NT2/D1 (cell line): ENCODE results near the gene METAP1D.

Experiments
- DNase-seq: peaks from one replicate; pipeline ENCODE4 v3.0.0-alpha.2; 2011; ENCODE audit warnings: low read depth, low spot score
- H3K27me3 ChIP-seq: 2 replicates; pipeline ENCODE4 v1.6.0; 2011; ENCODE audit warnings: mild to moderate bottlenecking; ENCODE audit not compliant: insufficient read length, insufficient read depth
- H3K36me3 ChIP-seq: 2 replicates; pipeline ENCODE4 v1.6.1; 2011; ENCODE audit warnings: mild to moderate bottlenecking, low read length, mixed read lengths; ENCODE audit not compliant: insufficient read depth, insufficient read length
- H3K4me1 ChIP-seq: 2 replicates; pipeline ENCODE4 v1.5.1; 2011; ENCODE audit not compliant: insufficient read depth, insufficient read length
- H3K4me3 ChIP-seq: 2 replicates; pipeline ENCODE4 v1.5.1; 2011; ENCODE audit warnings: low read depth; ENCODE audit not compliant: insufficient read length
- H3K9ac ChIP-seq: 2 replicates; pipeline ENCODE4 v1.6.0; 2011; ENCODE audit warnings: low read depth; ENCODE audit not compliant: insufficient read length
- H3K9me3 ChIP-seq: 2 replicates; pipeline ENCODE4 v1.5.1; 2011; ENCODE audit warnings: mild to moderate bottlenecking, low read length; ENCODE audit not compliant: insufficient read depth
- SUZ12 ChIP-seq: IDR thresholded peaks from 2 replicates; pipeline ENCODE4 v1.6.1; 2011; ENCODE audit not compliant: insufficient read length, insufficient read depth; ENCODE audit errors: extremely low read depth
- YY1 ChIP-seq: IDR thresholded peaks from 2 replicates; pipeline ENCODE4 v1.6.1; 2011; ENCODE audit not compliant: insufficient read length, insufficient read depth
- ZNF274 ChIP-seq: IDR thresholded peaks from 2 replicates; pipeline ENCODE4 v1.6.1; 2011; ENCODE audit warnings: mild to moderate bottlenecking, low read depth, low read length

METAP1D gene

DNA sequence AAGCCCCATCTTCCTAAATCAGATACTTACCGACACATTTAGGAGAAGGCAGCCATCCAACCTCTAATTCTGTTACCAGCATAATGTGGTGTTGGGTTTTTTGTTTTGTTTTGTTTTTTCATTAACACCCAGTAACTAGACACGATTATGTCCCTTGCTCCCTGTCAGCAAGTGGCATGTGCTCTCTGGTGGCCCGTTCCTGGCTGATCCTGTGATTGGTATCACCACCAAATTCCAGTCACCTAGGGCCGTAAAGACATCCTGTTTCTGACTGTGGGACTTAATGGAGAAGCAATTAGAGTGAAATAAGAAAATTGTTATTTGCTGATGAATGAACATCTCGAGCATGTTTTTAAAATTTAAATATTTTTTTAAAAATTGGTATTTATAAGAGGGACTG lies 79.7 kb downstream of the METAP1D start:
- Histone ChIP-seq H3K27me3 (peaks cover 50% of the 10 kb centered on the region), H3K36me3 (no peaks in the 10 kb centered on the region), H3K9me3 (no peaks in the 10 kb centered on the region), H3K4me1 (peaks cover 14% of the 10 kb centered on the region), H3K9ac (no peak overlapping the region), H3K4me3 (no peak overlapping the region)
- TF ChIP-seq ZNF274, result no peak
- TF ChIP-seq SUZ12, result no peak
- TF ChIP-seq YY1, result no peak
- DNase-seq, result no peak

DNA sequence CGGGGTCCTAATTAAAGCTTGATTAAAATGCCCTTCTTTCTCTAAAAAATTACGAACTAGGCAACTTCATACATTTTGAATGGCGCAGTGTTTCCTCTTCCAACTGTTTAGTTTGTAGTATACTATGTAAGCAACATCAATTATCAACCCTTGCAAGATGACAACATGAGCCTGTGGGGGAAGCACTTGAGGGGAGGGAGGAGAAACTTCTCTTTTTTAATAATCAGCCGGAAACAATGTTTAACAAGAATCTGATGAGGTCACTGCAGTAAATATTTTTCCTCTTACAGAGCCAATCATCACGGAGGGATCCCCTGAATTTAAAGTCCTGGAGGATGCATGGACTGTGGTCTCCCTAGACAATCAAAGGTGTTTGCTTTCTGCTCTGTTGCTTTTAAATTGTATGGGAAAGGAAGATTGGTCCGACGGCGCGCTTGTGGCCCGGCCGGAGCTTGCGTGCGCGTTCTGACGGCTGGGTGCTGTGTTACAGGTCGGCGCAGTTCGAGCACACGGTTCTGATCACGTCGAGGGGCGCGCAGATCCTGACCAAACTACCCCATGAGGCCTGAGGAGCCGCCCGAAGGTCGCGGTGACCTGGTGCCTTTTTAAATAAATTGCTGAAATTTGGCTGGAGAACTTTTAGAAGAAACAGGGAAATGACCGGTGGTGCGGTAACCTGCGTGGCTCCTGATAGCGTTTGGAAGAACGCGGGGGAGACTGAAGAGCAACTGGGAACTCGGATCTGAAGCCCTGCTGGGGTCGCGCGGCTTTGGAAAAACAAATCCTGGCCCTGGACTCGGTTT lies 80.3 kb downstream of the METAP1D start:
- no peaks in the 10 kb centered on the region for H3K9me3 ChIP-seq
- peaks cover 14% of the 10 kb centered on the region for H3K4me1 ChIP-seq
- H3K4me3 ChIP-seq, result no peak overlapping the region
- no peak for DNase-seq
- TF ChIP-seq SUZ12, result no peak
- TF ChIP-seq YY1, result no peak
- TF ChIP-seq ZNF274, result no peak
- no peak overlapping the region for H3K9ac ChIP-seq
- H3K36me3 ChIP-seq, result no peaks in the 10 kb centered on the region
- H3K27me3 ChIP-seq, result peaks cover 57% of the 10 kb centered on the region

DNA sequence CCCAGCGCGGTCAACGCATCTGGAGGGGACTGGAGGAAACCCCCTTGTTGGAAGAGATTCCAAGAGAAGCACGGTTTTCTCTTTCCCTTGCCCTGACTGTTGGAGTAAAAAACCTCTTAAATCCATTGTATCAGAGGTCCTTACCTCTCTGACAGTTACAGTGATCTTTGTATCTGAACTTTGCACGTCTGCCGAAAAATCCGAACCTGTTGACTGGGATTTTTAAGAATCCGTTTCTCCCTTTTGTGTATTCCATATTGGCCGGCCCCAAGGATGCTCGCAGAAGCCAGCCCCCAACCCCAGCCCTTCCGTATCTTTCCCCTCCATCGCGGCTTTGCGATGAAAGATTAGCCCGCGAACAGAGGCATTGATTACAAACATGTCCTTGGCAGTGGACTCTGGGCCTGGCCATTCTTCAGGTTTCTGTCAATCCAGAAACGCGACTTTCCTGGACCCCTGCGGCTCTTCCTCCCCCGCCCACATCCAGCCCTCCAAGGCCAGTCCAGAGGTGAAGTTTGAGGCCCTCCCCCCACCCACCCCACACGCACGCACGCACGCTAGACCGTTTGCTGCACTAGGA lies 81.0 kb downstream of the METAP1D start:
- peaks cover 64% of the 10 kb centered on the region for H3K27me3 ChIP-seq

DNA sequence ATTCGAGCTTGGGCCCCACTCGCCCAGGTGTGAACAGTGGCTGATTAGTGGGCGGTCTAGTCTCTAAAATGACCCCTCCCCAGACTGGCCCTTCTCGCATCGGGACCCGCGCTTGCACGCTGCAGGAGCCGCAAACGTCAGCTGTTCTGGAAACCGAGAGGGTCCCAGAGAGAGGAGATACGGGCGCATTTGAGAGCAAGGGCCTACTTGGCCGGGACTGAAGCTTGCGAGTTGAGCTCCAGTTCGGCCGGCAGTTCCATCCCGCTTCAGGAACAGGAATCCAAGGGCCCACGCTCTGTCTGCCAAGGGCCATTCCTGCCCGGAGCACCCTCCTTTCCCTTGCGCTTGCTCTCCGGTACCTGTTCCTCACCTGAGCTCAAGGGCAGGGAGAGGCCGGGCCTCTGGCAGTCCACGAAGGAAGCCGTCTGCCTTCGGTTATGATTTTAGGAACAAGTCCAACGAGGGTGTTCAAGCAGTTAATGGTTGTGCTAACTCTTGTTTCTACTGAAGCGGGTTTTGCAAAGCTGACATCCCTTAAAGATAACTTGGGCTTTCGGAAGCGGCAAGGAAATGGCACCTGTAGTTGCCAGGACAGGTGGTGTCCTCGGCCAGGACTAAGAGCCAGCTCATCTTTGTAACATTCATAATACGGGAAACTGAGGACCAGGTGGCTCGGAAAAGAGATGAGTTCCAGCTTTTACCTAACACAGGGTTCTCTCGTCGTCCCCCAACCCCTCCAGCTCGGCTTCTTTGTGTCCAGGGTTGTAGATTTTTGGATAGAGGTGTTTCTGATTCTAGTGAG lies 81.7 kb downstream of the METAP1D start:
- Histone ChIP-seq H3K9ac (no peak overlapping the region), H3K27me3 (peaks cover 70% of the 10 kb centered on the region), H3K4me1 (peaks cover 19% of the 10 kb centered on the region), H3K36me3 (no peaks in the 10 kb centered on the region), H3K9me3 (no peaks in the 10 kb centered on the region), H3K4me3 (no peak overlapping the region)
- DNase-seq, result no peak
- no peak for TF ChIP-seq ZNF274
- TF ChIP-seq YY1, result no peak
- peak; percentile 62 for TF ChIP-seq SUZ12

More for the DNA sequence above, 81.0 kb downstream of the METAP1D start:
- Histone ChIP-seq H3K9ac (no peak overlapping the region), H3K4me1 (peaks cover 14% of the 10 kb centered on the region), H3K4me3 (no peak overlapping the region), H3K36me3 (no peaks in the 10 kb centered on the region), H3K9me3 (no peaks in the 10 kb centered on the region)
- TF ChIP-seq SUZ12 (no peak), YY1 (no peak), ZNF274 (no peak)
- DNase-seq, result no peak

DNA sequence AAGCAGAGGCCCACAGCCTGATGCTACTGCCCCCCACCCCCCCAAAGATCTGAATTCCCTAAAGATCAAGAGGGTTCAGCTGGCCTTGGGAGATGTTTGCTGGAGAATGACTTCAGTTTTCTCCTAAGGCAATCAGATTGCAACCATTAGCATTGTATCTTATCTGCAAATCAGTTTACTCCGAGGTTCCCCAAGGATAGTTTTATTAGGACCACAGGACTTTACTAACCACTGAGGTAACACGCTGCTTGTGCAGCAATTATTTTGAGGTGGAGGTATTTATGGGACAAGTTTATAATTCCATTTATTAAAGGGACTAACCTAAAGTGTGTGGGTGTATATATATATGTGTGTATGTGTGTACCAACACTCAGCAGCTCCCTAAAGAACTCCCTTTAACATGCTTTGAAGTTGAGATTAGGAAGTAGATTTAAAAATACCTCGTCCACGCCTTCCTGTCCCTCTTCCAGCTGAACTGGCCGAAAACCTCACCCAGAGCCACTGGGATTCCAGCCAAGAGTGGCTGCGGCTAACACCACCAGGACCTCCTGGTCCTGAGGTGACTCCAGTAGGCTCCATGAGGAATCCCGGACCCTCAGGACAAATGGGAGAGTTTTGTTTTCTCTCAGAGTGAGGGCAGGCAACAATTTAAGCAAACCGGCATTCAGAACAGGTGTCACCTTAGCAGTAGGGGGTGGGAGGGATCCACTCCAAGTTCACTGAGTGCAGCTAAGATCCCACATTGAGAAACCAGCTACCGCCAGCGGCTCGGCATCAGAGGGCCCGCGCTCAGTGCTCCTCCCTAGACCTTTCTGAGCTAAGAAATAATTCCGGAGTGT lies 82.6 kb downstream of the METAP1D start:
- Histone ChIP-seq H3K9me3 (no peaks in the 10 kb centered on the region), H3K36me3 (no peaks in the 10 kb centered on the region), H3K27me3 (peaks cover 77% of the 10 kb centered on the region), H3K4me1 (peaks cover 25% of the 10 kb centered on the region), H3K9ac (no peak overlapping the region), H3K4me3 (no peak overlapping the region)
- TF ChIP-seq ZNF274 (no peak), YY1 (no peak), SUZ12 (no peak)
- no peak for DNase-seq

DNA sequence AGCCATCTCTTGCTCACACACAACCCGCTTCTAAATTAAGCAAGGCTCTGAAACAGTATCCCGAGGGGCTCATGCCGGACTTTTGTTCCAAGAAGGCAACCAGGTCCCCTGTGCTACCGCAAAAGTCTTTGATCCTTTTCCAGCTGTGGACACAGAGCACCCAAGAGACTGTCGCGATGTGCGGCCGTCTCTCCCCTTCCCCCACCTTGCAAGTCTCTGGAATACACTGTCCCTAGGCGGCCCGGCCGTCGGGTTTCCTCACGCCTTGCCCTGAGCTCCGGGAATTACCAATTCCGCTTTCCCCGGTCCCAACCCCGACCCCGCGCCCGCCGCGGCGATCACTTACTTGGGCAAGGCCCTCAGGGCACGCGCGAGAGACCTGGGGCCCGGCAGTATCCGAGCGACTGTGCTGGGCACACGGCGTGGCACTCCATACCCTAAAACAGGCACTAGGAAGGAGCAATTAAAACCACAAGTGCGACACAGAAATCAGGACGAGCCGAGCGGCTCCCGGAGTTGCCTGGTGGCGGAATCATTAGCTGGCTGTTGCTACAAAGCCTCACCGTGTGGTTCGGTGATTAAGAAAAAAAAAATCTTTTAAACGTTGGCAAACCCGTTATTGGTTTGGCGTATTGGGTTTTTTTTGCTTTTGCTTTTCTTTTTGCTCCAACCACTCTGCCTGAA lies 83.3 kb downstream of the METAP1D start:
- H3K9me3 ChIP-seq, result no peaks in the 10 kb centered on the region
- no peaks in the 10 kb centered on the region for H3K36me3 ChIP-seq
- peaks cover 84% of the 10 kb centered on the region for H3K27me3 ChIP-seq
- TF ChIP-seq ZNF274 (no peak), SUZ12 (peak; percentile 93)
- H3K9ac ChIP-seq, result no peak overlapping the region
- no peak overlapping the region for H3K4me3 ChIP-seq
- peaks cover 32% of the 10 kb centered on the region for H3K4me1 ChIP-seq
- DNase-seq, result no peak
